ENCODE results near the gene A2M.

GRCh38 chr12:9064201-9064814 lies 51.4 kb downstream of the A2M start:
- TF ChIP-seq, protein P1, sequence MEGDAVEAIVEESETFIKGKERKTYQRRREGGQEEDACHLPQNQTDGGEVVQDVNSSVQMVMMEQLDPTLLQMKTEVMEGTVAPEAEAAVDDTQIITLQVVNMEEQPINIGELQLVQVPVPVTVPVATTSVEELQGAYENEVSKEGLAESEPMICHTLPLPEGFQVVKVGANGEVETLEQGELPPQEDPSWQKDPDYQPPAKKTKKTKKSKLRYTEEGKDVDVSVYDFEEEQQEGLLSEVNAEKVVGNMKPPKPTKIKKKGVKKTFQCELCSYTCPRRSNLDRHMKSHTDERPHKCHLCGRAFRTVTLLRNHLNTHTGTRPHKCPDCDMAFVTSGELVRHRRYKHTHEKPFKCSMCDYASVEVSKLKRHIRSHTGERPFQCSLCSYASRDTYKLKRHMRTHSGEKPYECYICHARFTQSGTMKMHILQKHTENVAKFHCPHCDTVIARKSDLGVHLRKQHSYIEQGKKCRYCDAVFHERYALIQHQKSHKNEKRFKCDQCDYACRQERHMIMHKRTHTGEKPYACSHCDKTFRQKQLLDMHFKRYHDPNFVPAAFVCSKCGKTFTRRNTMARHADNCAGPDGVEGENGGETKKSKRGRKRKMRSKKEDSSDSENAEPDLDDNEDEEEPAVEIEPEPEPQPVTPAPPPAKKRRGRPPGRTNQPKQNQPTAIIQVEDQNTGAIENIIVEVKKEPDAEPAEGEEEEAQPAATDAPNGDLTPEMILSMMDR (IDR thresholded peaks at IDR 0.05; ENCODE audit: low read depth, low read length): peak; percentile 36
- TF ChIP-seq EZH2phosphoT487 (IDR thresholded peaks at IDR 0.05; ENCODE audit: low read depth): no peak
